Prostate gland (tissue), 2 donors: ENCODE results near the gene DIAPH2. TPM values are rescaled to one million over a fixed set of nuclear protein-coding genes. Genes with fewer than 3 reads are reported as not detected.

Experiments used
- DNase-seq: peaks from one replicate; pipeline ENCODE4 v3.0.0-alpha.2; 2019; ENCODE audit warnings: low spot score
- H3K27ac ChIP-seq, 2 donors: fragments of 200-600 bp; sonication (generic); 2 replicates each; pipeline ENCODE4 v1.5.1; 2017 to 2019
- H3K27me3 ChIP-seq: fragments of 200-600 bp; sonication (generic); replicated peaks from 2 replicates; pipeline ENCODE4 v1.5.1; 2019; ENCODE audit not compliant: insufficient read depth
- H3K36me3 ChIP-seq, 2 donors: fragments of 200-600 bp; sonication (generic); 1 replicate in 1 of 2; 2 replicates in 1 of 2; pipeline versions ENCODE4 v1.5.1 to v1.8.1; 2017 to 2019
- H3K4me1 ChIP-seq: fragments of 200-600 bp; sonication (generic); replicated peaks from 2 replicates; pipeline ENCODE4 v1.5.1; 2019
- H3K4me3 ChIP-seq, 2 donors: fragments of 200-600 bp; sonication (generic); 2 replicates each; pipeline ENCODE4 v1.5.1; 2017 to 2019
- H3K9me3 ChIP-seq: fragments of 200-600 bp; sonication (generic); 2 replicates; pipeline ENCODE4 v1.5.1; 2017
- POLR2A ChIP-seq: fragments of 450-650 bp; IDR thresholded peaks from one replicate; pipeline ENCODE4 v1.6.1; 2016; ENCODE audit warnings: antibody characterized with exemption, mild to moderate bottlenecking
- POLR2AphosphoS5 ChIP-seq: sonication (generic); formaldehyde crosslinking; IDR thresholded peaks from one replicate; pipeline ENCODE4 v1.6.1; 2017; ENCODE audit warnings: antibody characterized with exemption
- WGBS: methylation state at CpG from one replicate; pipeline ENCODE4 v1.1.5; 2018; 5-methylcytosine and 5-hydroxymethylcytosine counted together
- intact Hi-C: fragments of 100-400 bp; cut with DNase I; formaldehyde crosslinking; loops from one replicate; pipeline ENCODE4 v1.14.2; 2022
- total RNA-seq, 2 donors: library from RNA; depleted of rRNA; stranded (reverse); fragments of >200 nt; gene quantifications; one replicate each; pipeline ENCODE4 v1.1.0, GENCODE V29; 2016
- TF ChIP-seq, protein P1 (sequence below), 4 experiments: fragments of 200-600 bp in 2 of 4; fragments of 450-650 bp in 2 of 4; sonication (generic) in 2 of 4; IDR thresholded peaks; 1 replicate in 3 of 4; 2 replicates in 1 of 4; pipeline ENCODE4 v1.5.1; 2016 to 2019; ENCODE audit warnings: antibody characterized with exemption in 4 of 4, mild to moderate bottlenecking in 2 of 4, moderate library complexity in 2 of 4

Gene DIAPH2
- total RNA-seq, 2 donors from 2014 or later = 8.1 to 44.8 TPM

DNA sequence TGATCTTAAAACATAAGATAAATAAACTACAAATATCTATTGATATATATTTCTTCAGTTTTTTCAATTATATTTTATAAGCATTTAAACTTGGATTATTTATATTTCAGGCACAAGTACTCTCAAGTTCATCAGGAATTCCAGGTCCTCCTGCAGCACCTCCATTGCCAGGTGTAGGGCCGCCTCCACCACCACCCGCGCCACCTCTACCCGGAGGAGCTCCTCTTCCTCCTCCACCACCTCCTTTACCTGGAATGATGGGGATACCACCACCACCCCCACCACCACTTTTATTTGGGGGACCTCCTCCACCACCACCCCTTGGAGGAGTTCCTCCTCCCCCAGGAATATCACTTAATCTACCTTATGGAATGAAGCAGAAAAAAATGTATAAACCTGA, 273.1 kb downstream of the DIAPH2 start:
- no peak for DNase-seq
- H3K4me3 ChIP-seq = no peak overlapping the region
- H3K9me3 ChIP-seq = no peaks in the 10 kb centered on the region
- TF ChIP-seq, protein P1, sequence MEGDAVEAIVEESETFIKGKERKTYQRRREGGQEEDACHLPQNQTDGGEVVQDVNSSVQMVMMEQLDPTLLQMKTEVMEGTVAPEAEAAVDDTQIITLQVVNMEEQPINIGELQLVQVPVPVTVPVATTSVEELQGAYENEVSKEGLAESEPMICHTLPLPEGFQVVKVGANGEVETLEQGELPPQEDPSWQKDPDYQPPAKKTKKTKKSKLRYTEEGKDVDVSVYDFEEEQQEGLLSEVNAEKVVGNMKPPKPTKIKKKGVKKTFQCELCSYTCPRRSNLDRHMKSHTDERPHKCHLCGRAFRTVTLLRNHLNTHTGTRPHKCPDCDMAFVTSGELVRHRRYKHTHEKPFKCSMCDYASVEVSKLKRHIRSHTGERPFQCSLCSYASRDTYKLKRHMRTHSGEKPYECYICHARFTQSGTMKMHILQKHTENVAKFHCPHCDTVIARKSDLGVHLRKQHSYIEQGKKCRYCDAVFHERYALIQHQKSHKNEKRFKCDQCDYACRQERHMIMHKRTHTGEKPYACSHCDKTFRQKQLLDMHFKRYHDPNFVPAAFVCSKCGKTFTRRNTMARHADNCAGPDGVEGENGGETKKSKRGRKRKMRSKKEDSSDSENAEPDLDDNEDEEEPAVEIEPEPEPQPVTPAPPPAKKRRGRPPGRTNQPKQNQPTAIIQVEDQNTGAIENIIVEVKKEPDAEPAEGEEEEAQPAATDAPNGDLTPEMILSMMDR (IDR thresholded peaks at IDR 0.05) = no peak
- TF ChIP-seq POLR2A = no peak
- TF ChIP-seq POLR2AphosphoS5 = no peak
- no peaks in the 10 kb centered on the region for H3K36me3 ChIP-seq
- WGBS = 100% methylated on average over 4 of the region's 4 CpGs
- no peak overlapping the region for H3K27ac ChIP-seq
- H3K27me3 ChIP-seq = no peaks in the 10 kb centered on the region
- H3K4me1 ChIP-seq = no peaks in the 10 kb centered on the region
- intact Hi-C loops = no loop called here

DNA sequence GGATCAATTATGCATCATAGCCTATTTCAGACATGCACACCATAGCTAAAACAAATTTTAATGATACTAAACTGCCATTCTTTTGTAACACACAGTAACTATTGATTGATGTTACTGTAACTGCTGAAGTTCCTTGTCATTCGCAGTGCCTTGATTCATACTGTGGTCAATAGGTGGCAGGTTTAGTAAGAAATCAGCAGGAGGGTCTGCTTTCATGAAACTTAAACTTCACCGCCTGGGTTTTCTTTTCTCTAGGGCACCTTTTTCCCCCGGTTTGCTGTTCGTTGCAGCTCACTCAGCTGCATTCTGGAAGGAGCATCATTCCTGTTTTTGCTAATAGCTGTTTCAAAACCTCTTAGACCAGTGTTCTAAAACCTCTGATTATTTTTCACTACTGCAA, 287.2 kb downstream of the DIAPH2 start:
- no peaks in the 10 kb centered on the region for H3K4me1 ChIP-seq

DNA sequence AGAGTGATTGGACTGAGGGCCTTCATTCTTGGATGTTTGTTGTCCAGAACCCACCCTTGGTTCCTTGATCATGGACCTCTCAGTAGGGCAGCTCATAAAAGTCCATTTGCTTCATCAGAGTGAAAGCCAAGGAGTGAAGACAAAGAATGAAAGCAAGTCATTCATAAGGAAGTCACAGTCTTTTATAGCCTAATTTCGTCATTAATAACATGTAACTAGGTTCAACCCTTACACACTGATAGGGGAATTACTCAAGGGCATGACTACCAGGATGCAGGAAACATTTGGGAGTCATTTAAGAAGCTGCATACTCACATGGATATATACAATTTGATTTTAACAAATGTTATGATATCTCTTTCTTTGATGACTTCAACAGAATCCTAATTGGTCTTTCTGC, 294.3 kb downstream of the DIAPH2 start:
- no peak overlapping the region for H3K27ac ChIP-seq
- H3K27me3 ChIP-seq = no peaks in the 10 kb centered on the region
- no peak overlapping the region for H3K4me3 ChIP-seq
- no peak for TF ChIP-seq POLR2A
- no peak for TF ChIP-seq POLR2AphosphoS5
- TF ChIP-seq, protein P1 (IDR thresholded peaks at IDR 0.05) = no peak
- no peak for DNase-seq
- intact Hi-C loops = no loop called here
- H3K4me1 ChIP-seq = no peaks in the 10 kb centered on the region
- H3K36me3 ChIP-seq = no peaks in the 10 kb centered on the region
- WGBS = 40% methylated on average over 1 of the region's 1 CpG
- H3K9me3 ChIP-seq = no peaks in the 10 kb centered on the region

More for the DNA sequence above, 287.2 kb downstream of the DIAPH2 start:
- TF ChIP-seq, protein P1 (IDR thresholded peaks at IDR 0.05) = no peak
- no peak for TF ChIP-seq POLR2AphosphoS5
- no peak for DNase-seq
- Histone ChIP-seq H3K4me3 (no peak overlapping the region), H3K27me3 (no peaks in the 10 kb centered on the region), H3K9me3 (no peaks in the 10 kb centered on the region), H3K36me3 (no peaks in the 10 kb centered on the region), H3K27ac (no peak overlapping the region)
- intact Hi-C loops = no loop called here
- WGBS = 50% methylated on average over 3 of the region's 4 CpGs

DNA sequence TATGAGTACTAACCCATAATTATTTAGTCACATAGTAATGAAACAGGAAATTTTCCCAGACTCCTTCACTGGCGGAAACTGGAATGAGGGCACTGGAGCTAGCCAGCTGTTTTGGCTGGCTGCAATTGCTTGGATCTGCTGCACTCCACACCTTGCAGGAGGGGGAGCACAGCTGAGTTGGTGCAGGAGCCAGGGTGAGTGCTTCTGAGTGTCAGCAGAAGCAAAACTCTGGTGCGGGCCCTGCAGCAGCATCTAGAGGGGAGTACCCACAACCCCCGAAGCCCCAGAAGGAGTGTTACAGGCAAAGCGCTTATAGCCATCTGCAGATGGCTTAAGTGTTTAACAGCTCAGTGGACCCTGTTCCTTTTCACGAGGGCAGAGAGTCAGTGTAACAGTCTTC, 295.1 kb downstream of the DIAPH2 start:
- no peaks in the 10 kb centered on the region for H3K36me3 ChIP-seq
- no peak for DNase-seq
- TF ChIP-seq, protein P1 (IDR thresholded peaks at IDR 0.05) = no peak
- TF ChIP-seq POLR2A = no peak
- TF ChIP-seq POLR2AphosphoS5 = no peak
- 76% methylated on average over 5 of the region's 5 CpGs for WGBS
- H3K4me1 ChIP-seq = no peaks in the 10 kb centered on the region
- no peaks in the 10 kb centered on the region for H3K27me3 ChIP-seq
- H3K9me3 ChIP-seq = no peaks in the 10 kb centered on the region
- intact Hi-C loops = no loop called here
- no peak overlapping the region for H3K27ac ChIP-seq
- no peak overlapping the region for H3K4me3 ChIP-seq

DNA sequence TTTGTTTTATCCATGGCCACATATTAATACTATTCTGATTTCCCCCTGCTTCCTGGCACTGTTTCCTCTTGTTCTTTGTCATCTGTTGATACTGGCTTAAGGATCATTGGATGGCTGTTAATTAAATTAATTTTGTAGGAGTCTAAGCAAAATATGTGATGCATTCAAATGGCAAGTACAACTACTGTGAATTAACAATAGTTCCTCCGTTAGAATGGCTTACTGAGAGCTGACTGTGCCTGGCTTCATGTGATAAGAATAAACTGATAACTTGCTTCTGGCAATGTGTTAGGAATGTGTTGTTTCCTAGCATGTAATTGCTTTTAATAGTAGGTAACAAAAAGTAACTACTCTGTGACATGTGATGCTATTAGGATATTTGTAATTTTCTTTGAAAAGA, 297.5 kb downstream of the DIAPH2 start:
- Histone ChIP-seq H3K27me3 (no peaks in the 10 kb centered on the region), H3K9me3 (no peaks in the 10 kb centered on the region), H3K4me3 (no peak overlapping the region), H3K36me3 (no peaks in the 10 kb centered on the region), H3K27ac (no peak overlapping the region), H3K4me1 (no peaks in the 10 kb centered on the region)
- TF ChIP-seq, protein P1 (IDR thresholded peaks at IDR 0.05) = no peak
- TF ChIP-seq POLR2AphosphoS5 = no peak
- intact Hi-C loops = no loop called here
- 43% methylated on average over 1 of the region's 1 CpG for WGBS
- DNase-seq = no peak
